SK-N-MC (cell line): ENCODE measurements around the gene C1QL4.

Source experiments
- EZH2 ChIP-seq: fragments of 200-600 bp; sonication (generic); IDR thresholded peaks from one replicate; pipeline ENCODE4 v1.6.1; 2017; ENCODE audit warnings: antibody characterized with exemption
- FOXP2 ChIP-seq: optimal IDR thresholded peaks from 2 replicates; pipeline ENCODE3; 2011; ENCODE audit warnings: mild to moderate bottlenecking, moderate library complexity; ENCODE audit not compliant: insufficient read depth; ENCODE audit errors: extremely low read length, control extremely low read depth
- POLR2AphosphoS5 ChIP-seq: IDR thresholded peaks from 2 replicates; pipeline ENCODE4 v1.6.1; 2012; ENCODE audit warnings: mild to moderate bottlenecking, low read depth, low read length, borderline replicate concordance

DNA sequence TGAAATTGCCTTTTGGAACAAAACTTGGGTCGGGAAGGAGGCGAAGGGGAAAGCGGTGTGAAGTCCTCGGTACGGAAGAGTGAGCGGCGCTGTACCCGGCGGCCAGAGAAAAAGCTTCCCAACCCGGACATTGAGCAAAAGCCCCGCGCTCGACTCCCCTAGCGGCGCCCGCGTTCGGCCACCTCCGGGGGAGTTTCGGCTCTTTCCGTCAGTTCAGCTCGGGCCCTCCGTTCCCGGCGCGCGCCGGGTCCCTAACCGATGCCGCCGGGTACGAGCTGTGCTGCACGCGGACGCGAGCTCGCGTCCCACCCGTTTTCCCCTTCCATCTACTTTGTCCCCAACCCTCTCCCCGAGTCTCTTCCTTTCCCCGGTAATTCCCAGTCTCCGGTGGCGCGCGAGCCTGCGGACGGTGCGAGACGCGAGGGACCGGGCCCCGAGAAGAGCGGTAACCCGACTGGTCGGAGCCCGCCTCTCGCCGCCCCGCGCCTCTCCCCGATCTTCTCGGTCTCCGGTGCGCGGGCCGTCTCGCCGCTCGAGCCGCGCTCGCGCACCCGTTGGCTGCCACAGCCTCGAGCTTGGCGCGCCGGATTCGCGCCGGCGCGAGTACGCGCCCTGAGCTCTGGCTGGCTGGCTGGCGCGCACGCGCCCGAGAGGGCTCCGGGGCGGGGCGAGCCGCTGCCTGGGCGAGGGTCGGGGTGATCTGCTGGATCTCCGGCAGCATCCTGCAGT is 29.8 kb upstream of the C1QL4 start:
- peak; percentile 67 for TF ChIP-seq POLR2AphosphoS5
- no peak for TF ChIP-seq EZH2
- no peak for TF ChIP-seq FOXP2
